Lung (tissue), 12 donors: ENCODE results near the gene HECTD4. TPM values are rescaled to one million over a fixed set of nuclear protein-coding genes. Genes with fewer than 3 reads are reported as not detected.

Experiments used
- ATAC-seq: fragments of 200-7000 bp; cut with Tn5 transposase; one replicate; pipeline ENCODE4 v1.9.1; 2020; ENCODE audit warnings: moderate number of reproducible peaks; ENCODE audit not compliant: insufficient read depth, low FRiP score
- DNase-seq, 3 donors: peaks; one replicate each; pipeline ENCODE4 v3.0.0-alpha.2; 2013 to 2017
- H3K27ac ChIP-seq, 2 donors: one replicate each; pipeline ENCODE4 v1.5.1; 2013; ENCODE audit warnings: mild to moderate bottlenecking in 2 of 2, moderate library complexity in 2 of 2, control low read depth in 1 of 2, inconsistent platforms in 1 of 2, low read depth in 1 of 2, low read length in 1 of 2
- H3K27me3 ChIP-seq, 3 donors: one replicate each; pipeline ENCODE4 v1.5.1; 2013; ENCODE audit warnings: low read length in 2 of 3; ENCODE audit not compliant: control insufficient read depth in 3 of 3, insufficient read depth in 3 of 3
- H3K36me3 ChIP-seq, 4 donors: one replicate each; pipeline ENCODE4 v1.5.1; 2013; ENCODE audit warnings: low read length in 4 of 4, mild to moderate bottlenecking in 1 of 4, moderate library complexity in 1 of 4; ENCODE audit not compliant: control insufficient read depth in 4 of 4, insufficient read depth in 4 of 4
- H3K4me1 ChIP-seq, 5 donors: one replicate each; pipeline ENCODE4 v1.5.1; 2013; ENCODE audit warnings: low read length in 5 of 5, mild to moderate bottlenecking in 2 of 5, moderate library complexity in 1 of 5; ENCODE audit not compliant: control insufficient read depth in 5 of 5, insufficient read depth in 5 of 5
- H3K4me3 ChIP-seq: one replicate; pipeline ENCODE4 v1.5.1; 2013; ENCODE audit warnings: mild to moderate bottlenecking, control low read depth, moderate library complexity
- H3K9ac ChIP-seq, 2 donors: one replicate each; pipeline ENCODE4 v1.5.1; 2013; ENCODE audit warnings: low read length in 2 of 2, control low read depth in 1 of 2; ENCODE audit not compliant: insufficient read depth in 1 of 2
- H3K9me3 ChIP-seq, 4 donors: one replicate each; pipeline ENCODE4 v1.5.1; 2013; ENCODE audit warnings: low read length in 3 of 4, mild to moderate bottlenecking in 1 of 4, moderate library complexity in 1 of 4; ENCODE audit not compliant: control insufficient read depth in 4 of 4, insufficient read depth in 3 of 4
- CTCF ChIP-seq: IDR thresholded peaks from 2 replicates; pipeline ENCODE4 v1.5.1; 2012; ENCODE audit warnings: mild to moderate bottlenecking; ENCODE audit errors: control extremely low read depth, extremely low read depth
- WGBS, 2 donors: extraction: QIAGEN DNeasy Blood & Tissue Kit; methylation state at CpG; one replicate each; pipeline ENCODE4 v1.1.7; 2013; 5-methylcytosine and 5-hydroxymethylcytosine counted together
- polyA plus RNA-seq, 2 donors: library from polyadenylated mRNA; stranded (reverse); fragments of 200-250 nt; gene quantifications; one replicate each; pipeline ENCODE4 v1.2.1, GENCODE V29; 2013
- total RNA-seq, 2 donors: library from RNA; depleted of rRNA in 1 of 2; stranded (reverse); fragments of >200 nt in 1 of 2; gene quantifications; one replicate each; pipeline ENCODE4 v1.2.1, GENCODE V29; 2014 to 2021
- donor health status: control.
- donor health status: control.
- donor health status: Bipolar disorder and iron deficiency.
- donor health status: healthy.
- donor health status: DM: yes; HTN: yes; CAD: no.

The HECTD4 gene
- total and polyA plus RNA-seq, 4 donors, result 4.5 to 96.5 (median 35.7) TPM

- Histone ChIP-seq H3K9ac (no peak overlapping the region), H3K27me3 (no peaks in the 10 kb centered on the region), H3K4me1 (peaks cover 0 to 4% (median 3%) of the 10 kb centered on the region in 5 donors), H3K27ac (peak overlapping the region in 1 of 2 donors; percentile 13), H3K36me3 (peaks cover 11 to 29% (median 21%) of the 10 kb centered on the region in 4 donors), H3K9me3 (no peaks in the 10 kb centered on the region), H3K4me3 (no peak overlapping the region)
- ATAC-seq, result no peak
- no peak for TF ChIP-seq CTCF
- no peak for DNase-seq
- WGBS, 2 donors, result 73 to 85% methylated on average over 3 of the region's 3 CpGs
Measured at GRCh38 chr12:112134731-112135130, 247.5 kb downstream of the HECTD4 start.

GRCh38 chr12:112133418-112133817 is 248.8 kb downstream of the HECTD4 start:
- no peak overlapping the region for H3K9ac ChIP-seq
- H3K4me1 ChIP-seq, result peaks cover 0 to 14% (median 4%) of the 10 kb centered on the region in 5 donors
- H3K27me3 ChIP-seq, result no peaks in the 10 kb centered on the region
- no peak for TF ChIP-seq CTCF
- no peak for ATAC-seq
- no peak for DNase-seq
- no peak overlapping the region for H3K27ac ChIP-seq
- 94 to 95% methylated on average over 5 of the region's 5 CpGs for WGBS, 2 donors
- no peaks in the 10 kb centered on the region for H3K9me3 ChIP-seq
- H3K4me3 ChIP-seq, result no peak overlapping the region
- peaks cover 11 to 22% (median 17%) of the 10 kb centered on the region in 4 donors for H3K36me3 ChIP-seq

GRCh38 chr12:112131686-112132085 is 250.5 kb downstream of the HECTD4 start:
- Histone ChIP-seq H3K4me1 (peaks cover 0 to 22% (median 4%) of the 10 kb centered on the region in 5 donors), H3K27me3 (no peaks in the 10 kb centered on the region), H3K36me3 (peaks cover 7 to 17% (median 13%) of the 10 kb centered on the region in 4 donors), H3K9ac (no peak overlapping the region), H3K27ac (no peak overlapping the region), H3K4me3 (no peak overlapping the region), H3K9me3 (no peaks in the 10 kb centered on the region)
- DNase-seq (no peak), ATAC-seq (no peak)
- no peak for TF ChIP-seq CTCF
- 59 to 65% methylated on average over 1 of the region's 1 CpG for WGBS, 2 donors
